CD4-positive, alpha-beta T cell treated with Interferon alpha-2 for 1 hour (primary cell): ENCODE measurements around the gene CEBPG.

Experiments
- DNase-seq, 2 donors: peaks; one replicate each; pipeline ENCODE4 v3.0.0-alpha.2; 2020 to 2022

The CEBPG gene

GRCh38 chr19:33408538-33409434 is 35.3 kb downstream of the CEBPG start:
- DNase-seq: no peak

- DNase-seq: no peak
Observed at GRCh38 chr19:33409906-33410685, 36.6 kb downstream of the CEBPG start.

GRCh38 chr19:33410915-33411401 is 37.4 kb downstream of the CEBPG start:
- DNase-seq: no peak

GRCh38 chr19:33411621-33412180 is 38.2 kb downstream of the CEBPG start:
- DNase-seq: no peak

- DNase-seq: no peak
Observed at GRCh38 chr19:33412601-33413425, 39.3 kb downstream of the CEBPG start.

GRCh38 chr19:33413426-33413725 is 39.9 kb downstream of the CEBPG start:
- no peak for DNase-seq

- no peak for DNase-seq
Observed at GRCh38 chr19:33413868-33414666, 40.6 kb downstream of the CEBPG start.

GRCh38 chr19:33414667-33415605 is 41.4 kb downstream of the CEBPG start:
- no peak for DNase-seq

- peak; percentile 57 to 65 for DNase-seq
Observed at GRCh38 chr19:33416307-33417215, 43.1 kb downstream of the CEBPG start.

GRCh38 chr19:33417751-33418150 is 44.2 kb downstream of the CEBPG start:
- no peak for DNase-seq

- DNase-seq: no peak
Observed at GRCh38 chr19:33418461-33418860, 45.0 kb downstream of the CEBPG start.

GRCh38 chr19:33418871-33419787 is 45.6 kb downstream of the CEBPG start:
- DNase-seq: no peak

- DNase-seq: no peak
Observed at GRCh38 chr19:33419788-33420130, 46.2 kb downstream of the CEBPG start.

GRCh38 chr19:33420821-33421220 is 47.3 kb downstream of the CEBPG start:
- no peak for DNase-seq

- DNase-seq: no peak
Observed at GRCh38 chr19:33421368-33421767, 47.9 kb downstream of the CEBPG start.

GRCh38 chr19:33422369-33423180 is 49.1 kb downstream of the CEBPG start:
- DNase-seq: no peak

GRCh38 chr19:33424181-33424580 is 50.7 kb downstream of the CEBPG start:
- DNase-seq: no peak
